ENCODE measurements around the gene ASB7.

ASB7 gene

DNA sequence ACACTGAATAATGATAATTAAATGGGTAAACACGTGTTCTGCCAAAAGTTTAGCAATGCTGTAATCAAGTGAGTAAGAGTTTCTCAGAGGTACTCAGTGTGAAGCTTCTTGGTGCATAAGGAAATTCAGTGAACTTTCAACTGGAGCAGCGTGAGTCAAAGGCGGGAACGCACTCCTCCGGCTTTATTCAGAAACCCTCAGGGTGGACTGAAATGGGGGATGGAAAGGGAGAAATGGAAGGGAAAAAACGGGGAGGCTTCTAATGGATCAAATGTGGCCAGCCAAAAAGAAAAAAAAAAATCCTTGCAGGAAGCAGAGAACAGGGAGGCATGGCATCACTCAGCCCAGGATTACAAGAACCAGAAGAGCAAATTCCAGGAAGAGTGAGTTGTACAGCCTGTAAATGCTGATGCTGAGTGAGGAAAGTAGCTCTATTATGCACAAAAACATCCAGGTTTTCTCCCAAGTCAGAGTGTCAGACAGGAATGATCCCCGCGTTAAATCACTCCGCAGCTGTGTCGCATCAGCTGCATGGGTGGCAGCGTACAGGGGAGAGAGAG, 85.3 kb downstream of the ASB7 start:
- no peak for DNase-seq

DNA sequence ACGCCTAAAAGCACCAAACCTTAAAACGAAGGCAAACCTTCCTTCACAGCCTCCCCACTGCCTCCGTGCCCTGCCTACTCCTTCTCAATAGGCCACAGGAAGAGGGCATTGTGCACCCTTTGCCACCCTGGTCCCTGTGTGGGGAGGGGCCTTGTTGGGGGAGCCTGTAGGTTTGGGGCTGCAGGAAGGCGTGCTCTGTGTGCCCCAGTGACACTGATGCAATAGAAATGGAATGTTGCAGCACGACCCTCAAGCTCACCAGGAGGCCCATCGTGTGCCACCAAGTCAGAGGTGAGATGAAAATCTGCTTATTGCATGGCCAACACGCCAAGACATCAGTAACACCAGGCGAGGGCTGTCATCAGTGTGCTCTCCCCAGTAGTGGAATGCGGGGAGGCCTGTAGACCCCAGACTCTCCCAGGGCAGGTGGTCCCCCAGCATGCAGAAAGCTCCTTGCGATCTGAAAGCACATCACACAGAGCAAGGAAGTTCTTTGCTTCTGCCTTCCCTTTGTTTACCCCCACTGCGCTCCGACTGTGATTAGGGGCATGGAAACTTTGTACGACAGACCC, 86.2 kb downstream of the ASB7 start:
- DNase-seq, result no peak

- no peak for DNase-seq
These were observed 86.9 kb downstream of the ASB7 start for GRCh38 chr15:100689131-100689899.

DNA sequence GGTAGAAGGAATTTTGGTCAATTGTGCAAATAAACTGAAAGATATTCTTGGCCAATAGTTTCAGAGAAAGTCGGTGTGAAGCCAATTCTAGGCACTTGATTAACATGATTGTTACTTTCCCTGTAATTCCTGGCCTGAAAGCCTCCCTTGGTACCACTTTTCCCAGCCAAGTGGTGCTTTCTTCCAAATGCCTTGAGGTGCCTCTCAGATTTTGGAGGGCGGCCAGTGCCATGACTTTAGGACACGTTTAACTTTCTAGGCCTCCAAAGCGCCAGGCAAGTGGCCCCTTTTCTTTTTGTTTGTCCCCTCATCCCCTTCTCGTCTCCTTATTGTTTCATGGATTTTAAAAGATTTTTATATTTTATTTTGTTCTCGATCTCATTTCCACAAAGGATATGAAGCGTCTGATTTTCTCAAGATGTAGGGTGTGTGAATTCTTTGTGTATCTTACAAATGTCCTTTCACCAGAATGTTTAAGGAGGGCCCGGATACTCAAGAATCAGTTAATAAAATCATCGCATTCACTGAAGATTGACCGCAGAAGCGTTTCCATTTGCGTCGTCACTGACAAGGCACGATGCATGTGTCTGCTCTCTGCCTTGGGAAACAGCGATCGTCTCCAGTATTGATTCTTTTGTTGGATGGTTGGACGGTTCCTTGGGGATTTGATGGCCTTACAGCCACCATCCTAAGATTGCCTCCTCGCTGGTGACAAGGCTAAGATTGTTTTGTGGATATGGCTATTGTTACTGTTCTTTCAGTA, 87.8 kb downstream of the ASB7 start:
- no peak for DNase-seq

- no peak for DNase-seq
These were observed 88.4 kb downstream of the ASB7 start for GRCh38 chr15:100690795-100691158.

DNA sequence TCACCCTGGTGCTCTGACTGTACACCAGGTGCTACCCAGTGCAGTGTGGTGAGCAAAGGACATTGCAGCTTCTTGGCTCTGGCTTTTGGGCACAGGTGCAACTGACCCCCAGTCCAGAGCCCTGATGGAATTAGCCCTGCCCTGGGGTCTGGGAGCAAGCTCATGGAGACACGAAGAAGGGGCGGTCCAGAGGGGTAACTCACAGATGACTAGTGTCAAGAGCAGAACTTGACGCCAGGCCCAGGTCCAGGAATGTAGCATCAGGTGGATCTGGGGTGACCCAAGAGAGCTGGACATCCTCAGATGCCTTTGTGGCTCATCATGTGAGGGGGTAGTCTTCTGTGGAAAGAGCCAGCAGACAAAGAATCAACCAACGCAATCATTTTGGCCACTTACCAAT, 88.9 kb downstream of the ASB7 start:
- DNase-seq, result no peak

DNA sequence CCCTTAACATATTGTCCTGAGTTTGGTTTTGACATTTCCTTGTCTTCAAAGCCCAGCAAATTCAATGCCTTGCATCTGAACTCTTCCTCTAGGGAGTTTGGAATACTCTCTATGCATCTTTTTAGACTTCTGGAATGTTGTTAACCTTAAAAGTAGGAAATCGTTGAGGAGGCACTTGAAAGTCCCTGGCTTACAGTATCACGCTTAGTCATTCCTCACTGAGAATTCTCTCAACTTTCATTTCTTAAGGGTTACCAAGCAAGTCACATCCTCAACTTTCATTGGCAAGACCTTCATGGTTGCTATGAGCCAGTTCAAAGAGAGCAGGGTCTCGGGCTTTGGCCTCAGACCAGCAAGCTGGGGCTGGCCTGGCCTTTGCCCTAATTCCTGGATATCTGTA, 89.9 kb downstream of the ASB7 start:
- DNase-seq, result no peak

DNA sequence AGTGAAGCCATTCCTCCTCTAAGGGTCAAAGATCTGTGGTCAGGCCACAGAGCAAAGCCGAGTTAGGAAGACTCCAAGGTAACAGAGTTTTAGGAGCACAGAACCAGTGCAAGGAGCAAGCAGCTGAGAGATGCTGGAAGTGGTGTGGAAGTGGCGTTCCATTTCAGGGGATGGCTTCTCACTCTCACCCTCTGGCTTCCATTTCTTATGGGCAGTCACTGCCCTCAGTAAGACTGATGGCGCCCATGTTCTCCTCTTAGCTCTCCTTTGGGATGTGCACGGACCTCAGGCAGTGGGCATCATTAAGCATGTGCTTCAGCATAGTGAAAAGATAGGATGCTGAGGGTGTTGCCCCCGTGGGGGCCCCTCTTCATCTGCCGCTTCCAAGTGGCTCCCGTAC, 90.3 kb downstream of the ASB7 start:
- DNase-seq, result no peak

GRCh38 chr15:100693451-100693850, 91.1 kb downstream of the ASB7 start:
- DNase-seq, result no peak

- DNase-seq, result no peak
These were observed 92.1 kb downstream of the ASB7 start for GRCh38 chr15:100694381-100695021.

DNA sequence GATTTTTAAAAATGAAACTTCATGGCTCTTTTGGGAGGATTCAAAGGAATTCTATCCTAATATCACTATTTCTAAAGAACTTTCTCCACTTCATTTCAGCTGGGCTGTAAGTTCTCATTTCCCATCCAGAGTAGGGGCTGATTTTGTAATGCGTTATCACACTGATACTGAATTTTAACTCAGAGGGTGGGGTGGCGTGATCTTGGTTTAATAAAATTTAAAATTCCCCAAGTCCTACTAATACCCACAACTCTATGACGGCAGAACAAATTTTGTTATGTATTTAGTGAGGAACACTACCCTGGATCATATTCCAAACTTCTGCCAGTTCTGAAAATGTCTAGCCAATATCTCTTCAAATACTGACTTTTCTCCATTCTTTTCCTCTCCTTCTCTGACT, 92.7 kb downstream of the ASB7 start:
- DNase-seq, result no peak

GRCh38 chr15:100696452-100696851, 94.1 kb downstream of the ASB7 start:
- no peak for DNase-seq

Data from inflammatory macrophage treated with lipopolysaccharide for 1 hour (primary cell).